ENCODE measurements around the gene SLC25A42.
A peak's percentile ranks its signal among the peaks of the same experiment; 100 is the strongest.
"Not testable (repeated sequence)": the region's sequence is repeated elsewhere in the genome, so short reads cannot be mapped to it uniquely, and the experiment has no call there.

Gene SLC25A42

GRCh38 chr19:19146865-19147264, 83.1 kb downstream of the SLC25A42 start:
- in situ Hi-C loops (cut with MboI; ENCODE audit: low sequenced_read_pairs, unreplicated experiment), result no loop called here
- TF ChIP-seq, protein P1, sequence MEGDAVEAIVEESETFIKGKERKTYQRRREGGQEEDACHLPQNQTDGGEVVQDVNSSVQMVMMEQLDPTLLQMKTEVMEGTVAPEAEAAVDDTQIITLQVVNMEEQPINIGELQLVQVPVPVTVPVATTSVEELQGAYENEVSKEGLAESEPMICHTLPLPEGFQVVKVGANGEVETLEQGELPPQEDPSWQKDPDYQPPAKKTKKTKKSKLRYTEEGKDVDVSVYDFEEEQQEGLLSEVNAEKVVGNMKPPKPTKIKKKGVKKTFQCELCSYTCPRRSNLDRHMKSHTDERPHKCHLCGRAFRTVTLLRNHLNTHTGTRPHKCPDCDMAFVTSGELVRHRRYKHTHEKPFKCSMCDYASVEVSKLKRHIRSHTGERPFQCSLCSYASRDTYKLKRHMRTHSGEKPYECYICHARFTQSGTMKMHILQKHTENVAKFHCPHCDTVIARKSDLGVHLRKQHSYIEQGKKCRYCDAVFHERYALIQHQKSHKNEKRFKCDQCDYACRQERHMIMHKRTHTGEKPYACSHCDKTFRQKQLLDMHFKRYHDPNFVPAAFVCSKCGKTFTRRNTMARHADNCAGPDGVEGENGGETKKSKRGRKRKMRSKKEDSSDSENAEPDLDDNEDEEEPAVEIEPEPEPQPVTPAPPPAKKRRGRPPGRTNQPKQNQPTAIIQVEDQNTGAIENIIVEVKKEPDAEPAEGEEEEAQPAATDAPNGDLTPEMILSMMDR (IDR thresholded peaks at IDR 0.05; ENCODE audit: borderline replicate concordance, control extremely low read depth, extremely low read depth, insufficient read depth, missing control alignments), result no peak
- DNase-seq (ENCODE audit: low spot score), result no peak

DNA sequence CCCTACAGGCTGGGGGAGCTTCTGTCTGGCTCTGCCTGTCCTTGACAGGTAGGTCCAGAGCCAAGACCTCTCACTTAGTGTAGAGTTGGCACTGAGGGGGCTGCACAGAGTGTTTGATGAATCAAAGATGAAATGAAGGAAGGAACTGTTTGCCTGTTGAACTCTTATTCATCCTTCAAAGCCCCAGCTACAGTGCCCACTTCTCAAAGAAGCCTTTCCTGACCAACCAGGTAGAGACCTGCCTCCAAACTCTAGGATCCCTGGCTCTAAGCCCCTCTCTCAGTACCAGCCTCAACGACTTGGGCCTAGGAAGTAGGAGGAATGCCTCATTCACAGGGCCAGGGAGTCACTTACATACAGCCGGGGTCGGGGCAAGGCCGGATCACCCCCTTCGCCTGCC, 83.5 kb downstream of the SLC25A42 start:
- in situ Hi-C loops (cut with MboI; ENCODE audit: low sequenced_read_pairs, unreplicated experiment), result no loop called here
- DNase-seq (ENCODE audit: low spot score), result no peak
- TF ChIP-seq, protein P1 (IDR thresholded peaks at IDR 0.05; ENCODE audit: borderline replicate concordance, control extremely low read depth, extremely low read depth, insufficient read depth, missing control alignments), result no peak

GRCh38 chr19:19148504-19148903, 84.7 kb downstream of the SLC25A42 start:
- DNase-seq (ENCODE audit: low spot score); in situ Hi-C loops (cut with MboI; ENCODE audit: low sequenced_read_pairs, unreplicated experiment): not testable (repeated sequence)

GRCh38 chr19:19149435-19149834, 85.6 kb downstream of the SLC25A42 start:
- TF ChIP-seq, protein P1 (IDR thresholded peaks at IDR 0.05; ENCODE audit: borderline replicate concordance, control extremely low read depth, extremely low read depth, insufficient read depth, missing control alignments), result no peak
- in situ Hi-C loops (cut with MboI; ENCODE audit: low sequenced_read_pairs, unreplicated experiment), result no loop called here
- DNase-seq (ENCODE audit: low spot score), result no peak

DNA sequence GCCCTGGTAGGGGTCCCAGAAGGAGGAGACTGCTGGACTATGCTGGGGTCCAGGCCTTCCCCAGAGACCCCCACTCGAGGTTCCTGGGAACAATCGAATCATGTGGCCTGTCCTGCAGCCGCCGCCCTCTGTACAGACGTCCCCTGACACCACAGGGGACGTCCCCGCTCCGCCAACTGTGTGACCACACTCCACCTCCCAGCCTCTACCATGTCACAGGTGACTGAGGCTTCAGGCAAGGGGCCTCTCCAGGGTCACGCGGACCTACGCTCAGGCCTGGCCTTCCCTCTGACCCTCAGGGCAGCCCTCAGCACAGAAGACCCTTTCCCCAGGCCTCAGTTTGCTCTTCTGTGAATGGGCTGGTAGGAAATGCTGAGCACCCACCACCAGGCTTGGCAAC, 87.6 kb downstream of the SLC25A42 start:
- peak; percentile 73 for DNase-seq (ENCODE audit: low spot score)
- TF ChIP-seq, protein P1 (IDR thresholded peaks at IDR 0.05; ENCODE audit: borderline replicate concordance, control extremely low read depth, extremely low read depth, insufficient read depth, missing control alignments), result no peak
- in situ Hi-C loops (cut with MboI; ENCODE audit: low sequenced_read_pairs, unreplicated experiment), result no loop called here

DNA sequence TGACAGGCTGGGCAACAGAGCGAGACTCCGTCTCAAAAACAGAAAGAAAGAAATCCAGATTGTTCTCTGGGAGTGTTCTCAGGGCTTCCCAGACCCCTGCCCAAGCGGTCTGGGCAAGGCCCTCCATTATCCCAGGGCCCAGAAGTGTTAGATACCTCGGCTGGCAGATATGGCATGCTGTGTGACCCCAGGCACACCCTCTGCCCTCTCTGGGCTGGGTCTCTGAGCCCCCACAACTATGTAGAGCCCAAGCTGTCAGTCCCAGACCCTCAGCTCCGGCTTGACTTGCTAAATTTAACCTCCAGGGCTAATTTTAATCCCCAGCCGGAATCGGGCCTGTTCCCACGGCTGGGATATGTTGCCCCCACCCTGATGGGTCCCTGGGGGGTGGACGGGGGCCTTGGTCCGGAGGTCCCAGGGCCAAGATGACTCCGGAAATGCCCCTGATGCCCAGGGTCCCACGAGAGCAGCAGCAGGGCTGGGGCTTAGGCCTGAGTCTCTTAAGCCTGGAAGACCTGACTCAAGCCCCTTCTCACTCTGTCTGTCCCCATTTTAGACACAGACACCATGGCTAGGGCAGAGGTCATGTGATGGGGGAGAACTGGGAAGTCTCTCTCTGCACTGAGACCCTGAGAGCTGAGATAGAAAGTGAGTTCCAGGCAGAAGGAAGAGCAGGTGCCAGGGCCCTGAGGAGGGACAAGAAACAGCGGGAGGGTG, 89.0 kb downstream of the SLC25A42 start:
- DNase-seq (ENCODE audit: low spot score), result no peak
- in situ Hi-C loops (cut with MboI; ENCODE audit: low sequenced_read_pairs, unreplicated experiment), result no loop called here
- TF ChIP-seq, protein P1 (IDR thresholded peaks at IDR 0.05; ENCODE audit: borderline replicate concordance, control extremely low read depth, extremely low read depth, insufficient read depth, missing control alignments), result no peak

- in situ Hi-C loops (cut with MboI; ENCODE audit: low sequenced_read_pairs, unreplicated experiment), result no loop called here
- DNase-seq (ENCODE audit: low spot score), result no peak
- TF ChIP-seq, protein P1 (IDR thresholded peaks at IDR 0.05; ENCODE audit: borderline replicate concordance, control extremely low read depth, extremely low read depth, insufficient read depth, missing control alignments), result no peak
Observed at GRCh38 chr19:19154768-19155494, 91.1 kb downstream of the SLC25A42 start.

Data from GM13976 (cell line).